Panc1 (cell line): ENCODE measurements around the gene APOM. TPM values are rescaled to one million over a fixed set of nuclear protein-coding genes. Genes with fewer than 3 reads are reported as not detected.

Experiments used
- ATAC-seq: fragments of 200-7000 bp; cut with Tn5 transposase; 2 replicates; pipeline ENCODE4 v1.9.1; 2020; ENCODE audit warnings: mild to moderate bottlenecking, moderate library complexity
- BruUV-seq: library from RNA; stranded (reverse); fragments of 400-500 nt; replicated peaks from 2 replicates; lab custom pipeline; 2021; lab: Mats Ljungman, UMichigan
- CTCF ChIA-PET: fragments of 300-600 bp; sonication (Branson Sonifier 250); formaldehyde crosslinking; loops from one replicate; lab custom pipeline; 2022; ENCODE audit warnings: antibody characterized with exemption; lab: Charles Lee
- POLR2A ChIA-PET: fragments of 300-600 bp; sonication (Branson Sonifier 250); formaldehyde crosslinking; loops from one replicate; lab custom pipeline; 2022; ENCODE audit warnings: antibody characterized with exemption; lab: Charles Lee
- DNase-seq: peaks from one replicate; pipeline ENCODE4 v3.0.0-alpha.2; 2010; ENCODE audit warnings: low read depth, low spot score
- H3K27ac ChIP-seq: 2 replicates; pipeline ENCODE4 v1.5.1; 2011; ENCODE audit warnings: mild to moderate bottlenecking, low read length, inconsistent platforms
- H3K27me3 ChIP-seq: fragments of 200-500 bp; sonication (Bioruptor generic); 2 replicates; pipeline ENCODE4 v1.6.0; 2014; ENCODE audit warnings: low read length, inconsistent platforms; ENCODE audit not compliant: control insufficient read depth, insufficient read depth
- H3K36me3 ChIP-seq: fragments of 200-500 bp; sonication (Bioruptor generic); 2 replicates; pipeline ENCODE4 v1.5.1; 2014; ENCODE audit warnings: inconsistent platforms, mild to moderate bottlenecking, low read length, moderate library complexity; ENCODE audit not compliant: control insufficient read depth, insufficient read depth
- H3K4me1 ChIP-seq: 2 replicates; pipeline ENCODE4 v1.5.1; 2011; ENCODE audit warnings: inconsistent platforms, mild to moderate bottlenecking, low read length, moderate library complexity; ENCODE audit not compliant: control insufficient read depth, insufficient read depth
- H3K4me3 ChIP-seq, 2 experiments: 2 replicates each; pipeline ENCODE4 v1.5.1; 2011 to 2012; ENCODE audit warnings: low read depth in 2 of 2, low read length in 2 of 2, mild to moderate bottlenecking in 2 of 2, inconsistent platforms in 1 of 2, moderate library complexity in 1 of 2
- H3K9me3 ChIP-seq: fragments of 200-500 bp; sonication (Bioruptor generic); 2 replicates; pipeline ENCODE4 v1.5.1; 2014; ENCODE audit warnings: low read depth, mild to moderate bottlenecking, inconsistent platforms, low read length, moderate library complexity; ENCODE audit not compliant: control insufficient read depth, insufficient read depth
- CTCF ChIP-seq: fragments of 450-650 bp; IDR thresholded peaks from 2 replicates; pipeline ENCODE4 v1.5.1; 2017; ENCODE audit warnings: mild to moderate bottlenecking
- POLR2AphosphoS5 ChIP-seq: IDR thresholded peaks from 2 replicates; pipeline ENCODE4 v1.6.1; 2012; ENCODE audit warnings: mild to moderate bottlenecking, low read depth, low read length, moderate library complexity
- REST ChIP-seq, 2 experiments: IDR thresholded peaks; 2 replicates each; pipeline ENCODE4 v1.6.1; 2011 to 2012; ENCODE audit warnings: low read depth in 2 of 2, control low read depth in 1 of 2, low read length in 1 of 2, mild to moderate bottlenecking in 1 of 2, moderate library complexity in 1 of 2; ENCODE audit not compliant: insufficient read depth in 1 of 2
- SIN3A ChIP-seq: IDR thresholded peaks from 2 replicates; pipeline ENCODE4 v1.6.1; 2012; ENCODE audit warnings: low read depth, mild to moderate bottlenecking, low read length, moderate library complexity, borderline replicate concordance; ENCODE audit not compliant: insufficient read depth
- TCF7L2 ChIP-seq: IDR thresholded peaks from 2 replicates; pipeline ENCODE4 v1.6.1; 2011; ENCODE audit warnings: mild to moderate bottlenecking, low read depth, low read length, inconsistent platforms
- in situ Hi-C: cut with HindIII; loops from 2 replicates; pipeline ENCODE4 v1.10.0; 2016; ENCODE audit warnings: low sequenced_read_pairs, low pct_unique_long_range_greater_than_20kb
- intact Hi-C: fragments of 100-400 bp; cut with micrococcal nuclease; formaldehyde crosslinking; loops from one replicate; pipeline ENCODE4 v1.10.0; 2022; ENCODE audit not compliant: unreplicated experiment
- total RNA-seq: library from RNA; stranded (reverse); gene quantifications from one replicate; pipeline ENCODE4 v1.2.1, GENCODE V29; 2021; ENCODE audit not compliant: unreplicated experiment

The APOM gene
- total RNA-seq, 1 experiment from 2014 or later: 1.8 TPM

- intact Hi-C loops: no loop called here
- ATAC-seq (peak; percentile 70), DNase-seq (no peak)
- no peak for TF ChIP-seq SIN3A
- no peak for TF ChIP-seq TCF7L2
- no peak for TF ChIP-seq REST (IDR thresholded peaks at IDR 0.05; ENCODE audit: insufficient read depth in 1 of 2, low read depth in 2 of 2, low read length in 1 of 2)
- TF ChIP-seq POLR2AphosphoS5: no peak
- TF ChIP-seq CTCF: no peak
- ChIA-PET POLR2A (interaction anchor here (0.6 to 2.1 kb wide), 6 partner anchors 10 to 169 kb away, joined by 3 to 10 read pairs (median 3); partner anchors contain the start of gene C6orf47), CTCF (no interaction called here)
- in situ Hi-C loops: no loop called here
- no peaks in the 10 kb centered on the region for H3K27me3 ChIP-seq
- H3K9me3 ChIP-seq: no peaks in the 10 kb centered on the region
- H3K4me1 ChIP-seq: peaks cover 13% of the 10 kb centered on the region
- H3K27ac ChIP-seq: peak overlapping the region; percentile 99
- H3K36me3 ChIP-seq: peaks cover 17% of the 10 kb centered on the region
- no TSS peak for BruUV-seq
- H3K4me3 ChIP-seq: peak overlapping the region; percentile 77 to 83
These were observed 4.0 kb upstream of the APOM start for GRCh38 chr6:31651602-31652191.

GRCh38 chr6:31652925-31653724 is 2.6 kb upstream of the APOM start:
- DNase-seq (no peak), ATAC-seq (peak; percentile 85)
- intact Hi-C loops (no loop called here), in situ Hi-C loops (no loop called here)
- Histone ChIP-seq H3K9me3 (no peaks in the 10 kb centered on the region), H3K4me3 (peak overlapping the region; percentile 77 to 83), H3K27me3 (no peaks in the 10 kb centered on the region), H3K27ac (peak overlapping the region; percentile 99), H3K36me3 (peaks cover 13% of the 10 kb centered on the region), H3K4me1 (peaks cover 22% of the 10 kb centered on the region)
- TF ChIP-seq CTCF: no peak
- peak; percentile 62 for TF ChIP-seq POLR2AphosphoS5
- TF ChIP-seq REST (IDR thresholded peaks at IDR 0.05; ENCODE audit: insufficient read depth in 1 of 2, low read depth in 2 of 2, low read length in 1 of 2): 0 out of 4 replicates have a peak, but pooled peaks of 1 of the 2 experiments have one; percentile 21
- TF ChIP-seq TCF7L2: no peak; the same call in none of the 2 replicates
- no peak for TF ChIP-seq SIN3A
- ChIA-PET CTCF (interaction anchor here (0.6 kb wide), 1 partner anchor 254 kb away, joined by 4 read pairs; no protein-coding TSS in a partner anchor), POLR2A (interaction anchor here (0.5 to 2.1 kb wide), 7 partner anchors 8 to 974 kb away, joined by 3 to 10 read pairs (median 5); partner anchors contain the start of gene C6orf47)
- BruUV-seq: TSS peak; percentile 99
